HuH-7 (cell line): Measurements from ENCODE around the gene TRMT2A.

Source experiments
- DNase-seq: peaks from one replicate; pipeline ENCODE4 v3.0.0; 2011; ENCODE audit warnings: low spot score

The TRMT2A gene

GRCh38 chr22:20135265-20135664 is 18.2 kb upstream of the TRMT2A start:
- DNase-seq, result no peak

GRCh38 chr22:20133930-20134549 is 17.0 kb upstream of the TRMT2A start:
- no peak for DNase-seq

- DNase-seq, result no peak
Measured at GRCh38 chr22:20132686-20133246, 15.7 kb upstream of the TRMT2A start.

GRCh38 chr22:20131859-20132685 is 15.0 kb upstream of the TRMT2A start:
- DNase-seq, result no peak

DNA sequence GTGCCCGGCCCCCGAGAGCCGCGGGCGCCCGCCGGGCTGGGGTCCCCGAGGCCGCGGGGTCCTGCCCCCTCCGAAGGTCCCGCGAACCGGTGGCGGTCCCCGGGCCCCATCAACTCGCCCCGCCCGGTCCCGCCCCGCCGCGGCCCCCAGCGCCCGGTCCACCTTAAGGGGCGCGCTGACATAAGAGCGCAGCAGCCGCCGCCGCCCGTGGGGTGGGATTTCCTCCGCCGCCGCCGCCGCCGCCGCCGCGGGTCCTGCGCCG is 14.5 kb upstream of the TRMT2A start, which contains the start of gene ZDHHC8:
Gene ZDHHC8 (plus strand): TSS at position 208 of the 262 bp plus-strand sequence. CDS start 144 bp downstream, outside the sequence.
- DNase-seq, result peak; percentile 62

DNA sequence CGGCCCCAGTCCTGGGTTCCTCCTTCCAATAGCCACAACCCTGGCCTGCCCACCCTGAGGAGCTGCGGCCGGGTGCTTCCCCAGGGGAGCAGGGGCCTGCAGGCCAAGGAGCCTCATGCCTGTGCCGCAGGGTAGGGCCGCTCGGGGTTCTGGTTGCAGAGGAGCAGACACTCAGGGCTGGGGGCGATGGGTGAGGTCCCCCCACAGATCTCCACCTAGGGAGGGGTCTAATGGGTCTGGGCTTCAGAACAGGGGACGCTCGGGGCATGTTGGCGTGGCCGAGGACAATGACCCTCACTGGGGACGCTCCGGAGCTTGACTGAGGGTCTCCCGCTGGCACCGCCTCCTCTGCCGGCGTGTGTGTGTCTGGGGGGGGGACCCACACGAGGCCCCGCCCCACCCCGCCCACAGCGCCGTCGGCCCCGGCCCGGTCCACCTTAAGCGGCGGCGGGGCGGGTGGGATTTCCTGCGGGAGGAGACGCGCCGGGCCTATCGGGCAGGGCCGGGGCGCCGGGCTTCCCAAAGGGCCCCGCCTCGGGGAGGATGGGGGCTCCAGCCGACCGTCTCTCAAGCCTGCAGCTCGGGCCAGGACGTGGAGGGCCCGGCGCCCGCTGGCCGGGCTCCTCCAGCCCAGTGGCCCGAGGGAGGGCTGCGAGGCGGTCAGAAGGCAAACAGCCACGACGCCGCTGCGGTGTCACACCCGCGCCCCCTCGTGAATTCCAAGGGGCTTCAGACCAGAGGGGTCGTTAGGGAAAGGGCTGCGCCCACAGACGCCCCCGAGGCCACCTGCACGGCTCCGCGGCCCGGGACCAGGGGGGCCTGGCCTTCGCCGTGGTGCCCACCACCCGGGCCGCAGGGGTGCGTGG is 13.9 kb upstream of the TRMT2A start:
- DNase-seq, result peak; percentile 87

GRCh38 chr22:20130319-20130718 is 13.3 kb upstream of the TRMT2A start:
- no peak for DNase-seq

DNA sequence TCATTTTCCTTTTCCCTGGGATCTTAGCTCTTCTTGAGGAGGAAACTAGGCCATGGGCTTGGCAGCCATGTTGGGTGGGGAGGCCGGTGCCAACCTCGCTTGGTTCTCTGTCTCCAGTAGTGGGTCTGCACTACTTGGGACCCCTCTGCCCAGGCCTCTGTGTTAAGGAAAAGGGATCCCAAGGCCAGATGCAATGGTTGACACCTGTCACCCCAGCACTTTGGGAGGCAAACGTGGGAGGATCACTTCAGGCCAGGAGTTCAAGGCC is 12.7 kb upstream of the TRMT2A start:
- DNase-seq, result no peak

GRCh38 chr22:20128902-20129746 is 12.1 kb upstream of the TRMT2A start:
- DNase-seq, result peak; percentile 90

DNA sequence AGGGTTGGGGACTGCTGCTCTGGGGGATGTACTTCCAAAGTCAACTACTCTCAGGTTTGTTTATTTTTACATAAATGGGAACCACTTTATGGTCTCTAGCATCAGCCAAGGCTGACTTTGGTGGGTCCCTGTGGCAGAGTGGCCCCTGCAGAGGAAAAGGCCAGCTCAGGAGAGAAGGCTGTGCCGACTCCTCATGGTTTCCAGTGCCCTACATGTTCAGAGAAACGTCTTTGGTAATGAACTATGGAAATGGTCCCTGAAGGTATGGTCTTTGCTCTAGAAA is 11.5 kb upstream of the TRMT2A start:
- no peak for DNase-seq

DNA sequence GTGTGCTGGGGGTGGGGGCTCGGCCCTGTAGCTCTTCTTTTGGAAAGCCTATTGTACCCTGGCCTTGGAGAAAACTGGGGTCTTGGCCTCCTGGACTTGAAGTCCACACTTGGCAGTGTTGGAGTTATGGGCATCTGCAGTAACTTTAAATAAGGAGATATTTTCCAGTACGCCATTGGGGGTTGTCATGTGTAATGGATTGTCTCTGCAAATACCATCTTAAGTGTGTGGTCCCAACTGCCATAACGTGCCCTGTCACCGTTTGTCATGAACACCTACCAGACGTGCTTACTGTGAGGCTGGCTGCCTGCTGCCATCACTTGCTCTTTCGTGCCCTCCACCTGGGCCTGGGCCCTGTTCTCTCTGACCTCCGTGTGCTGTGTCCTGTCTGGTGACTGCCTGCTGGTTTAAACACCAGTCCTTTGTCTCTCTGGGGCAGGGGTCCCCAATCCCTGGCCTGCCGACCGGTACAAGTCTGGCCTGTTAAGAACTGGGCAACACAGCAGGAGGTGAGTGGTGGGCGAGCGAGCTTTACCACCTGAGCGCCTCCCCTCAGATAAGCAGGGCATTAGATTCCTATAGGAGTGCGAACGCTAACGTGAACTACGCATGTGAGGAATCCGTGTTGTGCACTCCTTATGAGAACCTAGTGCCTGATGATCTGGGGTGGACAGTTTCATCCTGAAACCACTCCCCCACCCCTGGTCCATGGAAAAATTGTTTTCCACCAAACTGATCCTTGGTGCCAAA is 11.0 kb upstream of the TRMT2A start:
- DNase-seq, result no peak

GRCh38 chr22:20127318-20127868 is 10.4 kb upstream of the TRMT2A start:
- no peak for DNase-seq

GRCh38 chr22:20126284-20127029 is 9.4 kb upstream of the TRMT2A start:
- DNase-seq, result no peak

- no peak for DNase-seq
Measured at GRCh38 chr22:20125201-20126174, 8.5 kb upstream of the TRMT2A start.

- no peak for DNase-seq
Measured at GRCh38 chr22:20124083-20124787, 7.2 kb upstream of the TRMT2A start.

DNA sequence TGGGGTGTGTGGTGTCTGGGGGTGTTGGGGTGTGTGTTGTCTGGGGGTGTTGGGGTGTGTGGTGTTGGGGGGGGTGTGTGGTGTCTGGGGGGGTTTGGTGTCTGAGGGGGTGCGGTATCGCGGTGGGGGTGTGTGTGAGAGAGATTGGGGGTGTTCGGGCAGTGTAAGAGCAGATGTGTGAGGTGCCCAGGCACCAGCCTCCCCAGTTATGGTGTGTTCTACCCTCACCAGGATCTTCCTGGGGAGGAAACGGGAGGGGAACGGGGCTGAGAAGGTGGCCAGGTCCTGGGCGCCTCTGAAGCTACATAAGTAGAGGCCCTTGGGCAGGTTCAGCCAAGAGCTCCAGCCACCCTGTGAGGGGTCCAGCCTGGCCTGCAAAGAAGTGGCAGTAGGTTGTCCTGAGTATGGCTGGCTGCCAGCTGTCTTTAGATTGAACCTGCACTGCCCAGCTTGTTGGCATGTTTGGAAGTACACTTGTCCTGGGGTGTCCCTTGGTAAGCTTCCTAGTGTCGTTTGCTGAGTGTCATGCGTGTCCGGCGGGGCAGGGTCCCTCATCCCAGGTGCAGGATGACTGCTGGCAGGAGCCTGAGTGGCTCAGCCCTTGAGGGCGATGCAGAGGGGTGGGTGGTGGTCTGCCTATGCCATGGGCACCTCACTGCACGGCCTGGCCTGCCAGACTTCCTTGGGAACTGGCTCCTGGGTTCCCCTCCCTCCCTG is 6.5 kb upstream of the TRMT2A start:
- no peak for DNase-seq

- no peak for DNase-seq
Measured at GRCh38 chr22:20121856-20122415, 4.9 kb upstream of the TRMT2A start.
